Nephron progenitor cell (in vitro differentiated cells): Measurements from ENCODE around the gene DRC7.
"Not testable (repeated sequence)": the region's sequence is repeated elsewhere in the genome, so short reads cannot be mapped to it uniquely, and the experiment has no call there.

ENCODE experiments used
- DNase-seq: peaks from one replicate; pipeline ENCODE4 v3.0.0; 2021
- H3K27ac Mint-ChIP-seq: 2 replicates; pipeline ENCODE4 v1.8.0; 2021; ENCODE audit warnings: mild to moderate bottlenecking, moderate library complexity, mixed read lengths
- H3K27me3 Mint-ChIP-seq: 2 replicates; pipeline ENCODE4 v1.8.0; 2021; ENCODE audit warnings: mild to moderate bottlenecking, low read depth, mixed read lengths; ENCODE audit not compliant: poor library complexity
- H3K36me3 Mint-ChIP-seq: 2 replicates; pipeline ENCODE4 v1.8.0; 2021; ENCODE audit warnings: low read depth, mixed read lengths
- H3K4me1 Mint-ChIP-seq: 2 replicates; pipeline ENCODE4 v1.8.0; 2021; ENCODE audit warnings: mixed read lengths
- H3K4me3 Mint-ChIP-seq: 2 replicates; pipeline ENCODE4 v1.8.0; 2021; ENCODE audit warnings: mild to moderate bottlenecking, moderate library complexity, mixed read lengths
- H3K9me3 Mint-ChIP-seq: 2 replicates; pipeline ENCODE4 v1.8.0; 2021; ENCODE audit warnings: mild to moderate bottlenecking, moderate library complexity, mixed read lengths
- TF ChIP-seq, protein P1 (sequence below): fragments of 200-600 bp; sonication (generic); IDR thresholded peaks from 2 replicates; pipeline ENCODE4 v1.5.0; 2021; ENCODE audit warnings: antibody characterized with exemption

The DRC7 gene

DNA sequence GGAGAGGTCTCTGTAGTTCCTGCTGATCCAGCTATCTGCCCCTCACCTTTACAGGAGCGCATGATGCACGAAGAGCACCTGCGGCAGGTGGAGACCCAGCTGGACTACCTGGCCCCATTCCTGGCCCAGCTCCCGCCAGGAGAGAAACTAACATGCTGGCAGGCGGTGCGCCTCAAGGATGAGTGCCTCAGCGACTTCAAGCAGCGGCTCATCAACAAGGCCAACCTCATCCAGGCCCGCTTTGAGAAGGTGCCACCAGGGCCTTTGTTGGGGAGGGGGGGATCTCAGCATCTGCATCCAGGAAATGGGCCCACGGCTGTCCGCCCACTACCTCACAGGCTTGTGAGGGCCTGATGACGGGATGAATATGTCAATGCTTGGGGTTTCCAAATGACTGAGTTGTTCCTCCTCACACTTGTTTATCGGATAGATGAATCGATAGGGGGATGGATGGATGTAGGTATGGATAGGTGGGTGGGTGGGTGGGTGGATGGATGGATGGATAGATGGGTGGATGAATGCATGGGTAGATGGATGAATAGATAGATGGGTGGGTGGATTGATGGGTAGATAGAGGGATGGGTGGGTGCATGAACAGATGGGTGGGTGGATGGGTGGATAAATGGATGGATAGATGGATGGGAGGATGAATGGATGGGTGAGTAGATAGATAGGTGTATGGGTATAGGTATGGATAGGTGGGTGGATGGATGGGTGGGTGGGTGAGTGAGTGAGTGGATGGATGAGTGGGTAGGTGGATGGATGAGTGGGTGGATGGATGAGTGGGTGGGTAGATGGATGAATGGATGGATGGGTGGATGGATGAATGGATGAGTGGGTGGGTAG lies 34.0 kb downstream of the DRC7 start:
- no peak overlapping the region for H3K27ac Mint-ChIP-seq
- TF ChIP-seq, protein P1, sequence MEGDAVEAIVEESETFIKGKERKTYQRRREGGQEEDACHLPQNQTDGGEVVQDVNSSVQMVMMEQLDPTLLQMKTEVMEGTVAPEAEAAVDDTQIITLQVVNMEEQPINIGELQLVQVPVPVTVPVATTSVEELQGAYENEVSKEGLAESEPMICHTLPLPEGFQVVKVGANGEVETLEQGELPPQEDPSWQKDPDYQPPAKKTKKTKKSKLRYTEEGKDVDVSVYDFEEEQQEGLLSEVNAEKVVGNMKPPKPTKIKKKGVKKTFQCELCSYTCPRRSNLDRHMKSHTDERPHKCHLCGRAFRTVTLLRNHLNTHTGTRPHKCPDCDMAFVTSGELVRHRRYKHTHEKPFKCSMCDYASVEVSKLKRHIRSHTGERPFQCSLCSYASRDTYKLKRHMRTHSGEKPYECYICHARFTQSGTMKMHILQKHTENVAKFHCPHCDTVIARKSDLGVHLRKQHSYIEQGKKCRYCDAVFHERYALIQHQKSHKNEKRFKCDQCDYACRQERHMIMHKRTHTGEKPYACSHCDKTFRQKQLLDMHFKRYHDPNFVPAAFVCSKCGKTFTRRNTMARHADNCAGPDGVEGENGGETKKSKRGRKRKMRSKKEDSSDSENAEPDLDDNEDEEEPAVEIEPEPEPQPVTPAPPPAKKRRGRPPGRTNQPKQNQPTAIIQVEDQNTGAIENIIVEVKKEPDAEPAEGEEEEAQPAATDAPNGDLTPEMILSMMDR, result no peak
- peaks cover 13% of the 10 kb centered on the region for H3K27me3 Mint-ChIP-seq
- DNase-seq, result no peak
- peaks cover 15% of the 10 kb centered on the region for H3K9me3 Mint-ChIP-seq
- H3K4me3 Mint-ChIP-seq, result no peak overlapping the region
- H3K4me1 Mint-ChIP-seq, result peaks cover 26% of the 10 kb centered on the region
- H3K36me3 Mint-ChIP-seq, result peaks cover 11% of the 10 kb centered on the region

DNA sequence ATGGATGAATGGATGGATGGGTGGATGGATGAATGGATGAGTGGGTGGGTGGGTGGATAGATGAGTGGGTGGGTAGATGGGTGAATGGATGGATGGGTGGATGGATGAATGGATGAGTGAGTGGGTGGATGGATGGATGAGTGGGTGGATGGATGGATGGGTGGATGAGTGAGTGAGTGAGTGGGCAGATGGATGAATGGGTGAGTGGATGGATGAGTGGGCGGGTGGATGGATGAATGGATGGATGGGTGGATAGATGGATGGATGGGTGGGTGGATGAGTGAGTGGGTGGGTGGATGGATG lies 34.5 kb downstream of the DRC7 start:
- Mint-ChIP-seq H3K36me3 (peaks cover 14% of the 10 kb centered on the region), H3K9me3 (peaks cover 16% of the 10 kb centered on the region), H3K27ac (no peak overlapping the region), H3K27me3 (peaks cover 13% of the 10 kb centered on the region), H3K4me1 (peaks cover 27% of the 10 kb centered on the region), H3K4me3 (no peak overlapping the region)
- TF ChIP-seq, protein P1, result no peak
- no peak for DNase-seq

DNA sequence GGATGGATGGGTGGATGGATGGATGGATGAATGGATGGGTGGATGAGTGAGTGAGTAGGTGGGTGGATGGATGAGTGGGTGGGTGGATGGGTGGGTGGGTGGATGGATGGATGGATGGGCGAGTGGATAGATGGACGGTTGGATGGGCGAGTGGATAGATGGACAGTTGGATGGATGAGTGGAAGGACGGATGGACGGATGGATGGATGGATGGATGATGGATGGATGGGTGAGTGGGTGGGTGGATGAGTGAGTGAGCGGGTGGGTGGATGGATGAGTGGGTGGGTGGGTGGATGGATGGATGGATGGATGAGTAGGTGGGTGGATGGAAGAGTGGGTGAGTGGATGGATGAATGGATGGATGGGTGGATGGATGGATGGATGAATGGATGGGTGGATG lies 35.2 kb downstream of the DRC7 start:
- Mint-ChIP-seq H3K9me3 (peaks cover 16% of the 10 kb centered on the region), H3K27me3 (peaks cover 13% of the 10 kb centered on the region), H3K36me3 (peaks cover 14% of the 10 kb centered on the region), H3K4me1 (peaks cover 21% of the 10 kb centered on the region)
- H3K27ac Mint-ChIP-seq, H3K4me3 Mint-ChIP-seq, DNase-seq: not testable (repeated sequence)

GRCh38 chr16:57730771-57731730 lies 36.4 kb downstream of the DRC7 start:
- Mint-ChIP-seq H3K4me1 (peaks cover 23% of the 10 kb centered on the region), H3K27ac (no peak overlapping the region), H3K36me3 (peaks cover 14% of the 10 kb centered on the region), H3K4me3 (no peak overlapping the region), H3K27me3 (peaks cover 7% of the 10 kb centered on the region), H3K9me3 (peaks cover 16% of the 10 kb centered on the region)
- no peak for DNase-seq
- TF ChIP-seq, protein P1, result no peak

- Mint-ChIP-seq H3K9me3 (peaks cover 16% of the 10 kb centered on the region), H3K36me3 (peaks cover 14% of the 10 kb centered on the region), H3K27ac (no peak overlapping the region), H3K4me1 (peaks cover 33% of the 10 kb centered on the region), H3K4me3 (no peak overlapping the region), H3K27me3 (peaks cover 5% of the 10 kb centered on the region)
- TF ChIP-seq, protein P1, result no peak
- no peak for DNase-seq
These were observed 37.4 kb downstream of the DRC7 start for GRCh38 chr16:57732037-57732436.

GRCh38 chr16:57732714-57733113 lies 38.1 kb downstream of the DRC7 start:
- Mint-ChIP-seq H3K4me1 (peaks cover 38% of the 10 kb centered on the region), H3K27me3 (peaks cover 5% of the 10 kb centered on the region), H3K9me3 (peaks cover 16% of the 10 kb centered on the region), H3K27ac (no peak overlapping the region), H3K36me3 (peaks cover 14% of the 10 kb centered on the region), H3K4me3 (peak overlapping the region; percentile 66)
- TF ChIP-seq, protein P1, result no peak
- no peak for DNase-seq
